ENCODE measurements around the gene NR5A2. TPM values are rescaled to one million over a fixed set of nuclear protein-coding genes. Genes with fewer than 3 reads are reported as not detected.

Gene NR5A2
- total and polyA plus RNA-seq, 2 experiments from 2014 or later: 19.8 to 55.5 TPM

DNA sequence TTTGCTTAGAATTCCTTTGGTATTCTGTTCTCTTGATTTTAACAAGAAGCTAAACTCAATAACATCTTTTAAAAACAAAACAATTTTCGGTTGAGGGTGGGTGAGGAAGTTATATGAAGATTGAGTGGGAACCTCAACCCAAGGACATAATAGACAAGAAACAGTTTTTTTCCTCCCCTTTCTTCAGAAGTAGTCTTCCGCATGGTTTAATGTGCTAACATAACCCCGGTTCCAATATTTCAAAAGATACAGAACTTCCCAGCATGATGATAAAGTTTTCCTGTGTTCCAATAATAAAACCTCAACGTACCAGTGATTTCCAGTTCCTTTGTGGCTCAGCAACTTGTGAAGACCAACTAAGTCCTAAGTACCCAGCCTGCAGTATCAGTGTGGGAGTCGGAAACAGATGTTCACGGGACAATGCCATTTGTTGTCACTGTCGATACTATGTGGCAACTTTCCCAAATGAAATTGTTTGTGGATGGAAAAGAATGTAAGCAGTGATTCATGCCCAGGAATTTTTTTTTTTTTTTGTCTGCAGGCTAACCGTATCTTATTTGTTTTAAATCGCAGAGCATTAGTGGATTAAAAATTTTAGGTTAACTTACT lies 48.5 kb downstream of the NR5A2 start:
- TF ChIP-seq EZH2 (IDR thresholded peaks at IDR 0.05; ENCODE audit: borderline replicate concordance) (no peak), EZH2phosphoT487 (IDR thresholded peaks at IDR 0.05; ENCODE audit: low read depth, severe bottlenecking, unreplicated experiment) (no peak)
- TF ChIP-seq, protein P1, sequence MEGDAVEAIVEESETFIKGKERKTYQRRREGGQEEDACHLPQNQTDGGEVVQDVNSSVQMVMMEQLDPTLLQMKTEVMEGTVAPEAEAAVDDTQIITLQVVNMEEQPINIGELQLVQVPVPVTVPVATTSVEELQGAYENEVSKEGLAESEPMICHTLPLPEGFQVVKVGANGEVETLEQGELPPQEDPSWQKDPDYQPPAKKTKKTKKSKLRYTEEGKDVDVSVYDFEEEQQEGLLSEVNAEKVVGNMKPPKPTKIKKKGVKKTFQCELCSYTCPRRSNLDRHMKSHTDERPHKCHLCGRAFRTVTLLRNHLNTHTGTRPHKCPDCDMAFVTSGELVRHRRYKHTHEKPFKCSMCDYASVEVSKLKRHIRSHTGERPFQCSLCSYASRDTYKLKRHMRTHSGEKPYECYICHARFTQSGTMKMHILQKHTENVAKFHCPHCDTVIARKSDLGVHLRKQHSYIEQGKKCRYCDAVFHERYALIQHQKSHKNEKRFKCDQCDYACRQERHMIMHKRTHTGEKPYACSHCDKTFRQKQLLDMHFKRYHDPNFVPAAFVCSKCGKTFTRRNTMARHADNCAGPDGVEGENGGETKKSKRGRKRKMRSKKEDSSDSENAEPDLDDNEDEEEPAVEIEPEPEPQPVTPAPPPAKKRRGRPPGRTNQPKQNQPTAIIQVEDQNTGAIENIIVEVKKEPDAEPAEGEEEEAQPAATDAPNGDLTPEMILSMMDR (IDR thresholded peaks at IDR 0.05; ENCODE audit: poor library complexity): no peak
- no peak overlapping the region for H3K27ac ChIP-seq
- no peaks in the 10 kb centered on the region for H3K9me2 ChIP-seq (replicated peaks; ENCODE audit: insufficient read depth)
- H2AFZ ChIP-seq: no peak overlapping the region
- peak; percentile 39 for DNase-seq (ENCODE audit: low spot score)
- H4K20me1 ChIP-seq (ENCODE audit: insufficient read depth, poor library complexity, severe bottlenecking): no peaks in the 10 kb centered on the region
- H3K9me3 ChIP-seq (ENCODE audit: low read depth): no peaks in the 10 kb centered on the region
- no peak overlapping the region for H3K4me2 ChIP-seq
- WGBS (ENCODE audit: low lambda C conversion rate, missing lambda C conversion rate): 58% methylated on average over 9 of the region's 9 CpGs
- peaks cover 7% of the 10 kb centered on the region for H3K4me1 ChIP-seq (ENCODE audit: insufficient read depth)
- peaks cover 6% of the 10 kb centered on the region for H3K79me2 ChIP-seq
- no peak overlapping the region for H3K4me3 ChIP-seq
- H3K36me3 ChIP-seq (replicated peaks; ENCODE audit: insufficient read depth, low read depth): no peaks in the 10 kb centered on the region
- no peaks in the 10 kb centered on the region for H3K27me3 ChIP-seq

DNA sequence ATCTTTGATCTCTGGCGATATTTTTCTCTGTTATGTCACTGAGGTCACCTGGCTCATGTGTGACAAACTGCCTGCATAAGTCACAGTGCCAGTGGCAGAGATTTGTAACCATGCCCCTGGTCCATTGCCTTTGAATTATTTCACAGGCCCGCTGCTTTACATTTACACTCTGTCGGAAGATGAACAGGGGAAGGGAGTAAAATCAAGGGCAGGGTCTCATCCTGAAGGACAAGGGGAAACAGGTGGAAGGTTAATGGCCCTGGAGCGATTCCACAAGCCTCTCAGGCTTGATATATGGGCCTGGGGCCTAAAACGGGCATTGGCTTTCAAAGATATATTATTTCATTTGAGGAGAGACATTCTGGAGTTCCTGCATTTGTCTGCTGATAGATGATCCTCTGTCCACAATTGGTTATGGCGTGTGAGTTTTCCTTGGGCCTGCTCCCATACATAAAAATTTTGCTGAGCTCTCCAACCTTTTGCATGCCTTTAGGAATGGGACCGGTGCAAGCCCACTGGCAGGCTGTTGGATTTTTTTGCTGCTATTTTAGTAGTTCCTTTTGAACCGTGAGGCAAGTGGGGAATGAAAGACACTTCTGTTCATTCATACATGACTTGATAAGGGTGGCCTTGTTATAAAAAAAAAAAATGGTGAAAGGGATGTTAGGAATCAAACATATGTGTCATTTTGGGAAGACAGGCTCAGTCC lies 51.9 kb downstream of the NR5A2 start:
- H4K20me1 ChIP-seq (ENCODE audit: insufficient read depth, poor library complexity, severe bottlenecking): no peaks in the 10 kb centered on the region
- no peak overlapping the region for H3K4me2 ChIP-seq
- H3K79me2 ChIP-seq: peaks cover 15% of the 10 kb centered on the region
- H2AFZ ChIP-seq: no peak overlapping the region
- WGBS (ENCODE audit: low lambda C conversion rate, missing lambda C conversion rate): 91% methylated on average over 8 of the region's 8 CpGs
- no peaks in the 10 kb centered on the region for H3K9me2 ChIP-seq (replicated peaks; ENCODE audit: insufficient read depth)
- no peak overlapping the region for H3K27ac ChIP-seq
- peaks cover 7% of the 10 kb centered on the region for H3K4me1 ChIP-seq (ENCODE audit: insufficient read depth)
- H3K36me3 ChIP-seq (replicated peaks; ENCODE audit: insufficient read depth, low read depth): no peaks in the 10 kb centered on the region
- TF ChIP-seq EZH2phosphoT487 (IDR thresholded peaks at IDR 0.05; ENCODE audit: low read depth, severe bottlenecking, unreplicated experiment) (no peak), EZH2 (IDR thresholded peaks at IDR 0.05; ENCODE audit: borderline replicate concordance) (no peak)
- TF ChIP-seq, protein P1 (IDR thresholded peaks at IDR 0.05; ENCODE audit: poor library complexity): no peak
- DNase-seq (ENCODE audit: low spot score): no peak
- no peaks in the 10 kb centered on the region for H3K9me3 ChIP-seq (ENCODE audit: low read depth)
- peaks cover 4% of the 10 kb centered on the region for H3K27me3 ChIP-seq
- no peak overlapping the region for H3K4me3 ChIP-seq

DNA sequence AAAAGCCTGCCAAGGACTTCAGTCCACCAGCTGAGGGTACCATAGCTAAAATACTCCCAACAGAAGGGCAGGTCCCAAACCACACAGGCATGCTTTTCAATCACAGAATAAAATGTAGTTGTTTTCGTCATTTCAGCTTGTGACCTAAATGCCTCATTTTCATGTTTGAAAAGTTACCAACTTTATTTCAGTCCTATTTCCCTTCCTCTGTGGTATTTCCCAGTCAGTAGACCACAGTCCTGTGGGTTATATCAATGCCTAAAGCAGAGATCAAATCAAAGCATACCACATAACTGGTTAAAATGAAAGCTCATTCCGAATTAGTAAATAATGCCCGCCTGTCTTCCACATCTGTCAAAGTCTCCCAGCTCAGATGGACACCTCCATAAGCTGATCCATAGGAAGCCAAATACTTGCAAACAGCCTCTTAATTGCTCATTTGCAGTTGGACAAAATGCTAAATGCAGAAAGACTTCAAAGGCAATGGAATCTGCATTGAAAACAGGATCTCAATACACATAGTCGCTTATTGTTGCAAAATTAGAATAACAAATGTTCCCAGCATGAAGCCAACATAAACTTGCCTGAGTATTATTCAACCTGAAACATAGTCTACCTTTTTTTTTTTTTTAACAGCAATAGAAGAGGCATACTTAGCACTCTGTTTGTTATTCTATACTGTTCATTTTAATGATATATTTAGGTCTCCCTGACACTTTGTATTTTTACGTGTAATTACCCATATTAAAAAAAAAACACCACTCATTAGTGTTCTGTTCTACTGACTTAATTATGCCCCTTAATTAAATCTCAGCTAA lies 53.9 kb downstream of the NR5A2 start:
- Histone ChIP-seq H3K4me1 (ENCODE audit: insufficient read depth) (peaks cover 3% of the 10 kb centered on the region), H3K4me3 (no peak overlapping the region), H3K27ac (no peak overlapping the region), H3K9me2 (replicated peaks; ENCODE audit: insufficient read depth) (no peaks in the 10 kb centered on the region), H3K36me3 (replicated peaks; ENCODE audit: insufficient read depth, low read depth) (no peaks in the 10 kb centered on the region), H3K79me2 (peaks cover 20% of the 10 kb centered on the region), H3K9me3 (ENCODE audit: low read depth) (no peaks in the 10 kb centered on the region), H2AFZ (no peak overlapping the region), H3K27me3 (peaks cover 4% of the 10 kb centered on the region), H4K20me1 (ENCODE audit: insufficient read depth, poor library complexity, severe bottlenecking) (no peaks in the 10 kb centered on the region), H3K4me2 (no peak overlapping the region)
- 44% methylated on average over 5 of the region's 5 CpGs for WGBS (ENCODE audit: low lambda C conversion rate, missing lambda C conversion rate)
- no peak for TF ChIP-seq EZH2phosphoT487 (IDR thresholded peaks at IDR 0.05; ENCODE audit: low read depth, severe bottlenecking, unreplicated experiment)
- TF ChIP-seq, protein P1 (IDR thresholded peaks at IDR 0.05; ENCODE audit: poor library complexity): no peak
- TF ChIP-seq EZH2 (IDR thresholded peaks at IDR 0.05; ENCODE audit: borderline replicate concordance): no peak
- DNase-seq (ENCODE audit: low spot score): no peak

Measured in hepatocyte (in vitro differentiated cells).